Erythroblast (primary cell): ENCODE measurements around the gene C11orf21.

Experiments used
- DNase-seq, 2 experiments: peaks; one replicate each; lab custom pipeline; 2025; lab: John Stamatoyannopoulos, UW
- GATA1 ChIP-seq: IDR thresholded peaks from 2 replicates; pipeline ENCODE4 v1.6.1; 2011; ENCODE audit warnings: low read depth, mild to moderate bottlenecking, control low read depth, low read length, moderate library complexity
- POLR2A ChIP-seq: IDR thresholded peaks from 2 replicates; pipeline ENCODE4 v1.6.1; 2011; ENCODE audit warnings: mild to moderate bottlenecking, low read length

Gene C11orf21

DNA sequence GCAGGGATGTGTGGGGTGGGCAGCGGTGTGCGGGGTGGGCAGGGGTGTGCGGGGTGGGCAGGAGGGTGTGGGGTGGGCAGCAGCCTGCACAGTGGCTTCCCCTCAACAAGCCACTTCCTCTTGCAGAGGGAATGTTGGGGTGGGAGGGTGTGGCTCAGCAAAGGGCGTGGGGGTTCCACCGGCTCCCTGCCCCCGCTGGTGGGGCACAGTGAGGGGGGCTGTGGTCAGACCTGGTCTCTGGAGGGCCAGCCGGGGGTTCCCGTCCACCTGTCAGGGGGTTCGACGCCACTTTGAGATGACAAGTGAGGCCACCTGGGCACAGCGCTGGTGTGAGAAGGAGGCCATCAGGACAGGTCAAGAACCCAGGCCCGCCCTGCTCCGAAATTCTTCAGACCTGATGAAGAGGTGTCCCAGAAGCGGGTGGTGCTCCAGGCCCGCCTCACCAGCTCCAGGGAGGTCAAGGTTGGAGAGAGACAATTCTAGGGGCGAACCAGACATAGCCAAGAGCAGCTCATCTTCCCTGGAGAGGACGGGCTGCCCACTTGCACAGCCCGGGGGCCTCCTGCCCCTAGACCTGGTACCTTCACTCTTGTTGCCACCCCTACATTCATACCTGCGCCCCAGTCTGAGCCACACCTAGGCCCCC lies 1.3 kb downstream of the C11orf21 start:
- TF ChIP-seq GATA1: no peak
- TF ChIP-seq POLR2A: no peak
- peak; percentile 32 to 48 for DNase-seq

DNA sequence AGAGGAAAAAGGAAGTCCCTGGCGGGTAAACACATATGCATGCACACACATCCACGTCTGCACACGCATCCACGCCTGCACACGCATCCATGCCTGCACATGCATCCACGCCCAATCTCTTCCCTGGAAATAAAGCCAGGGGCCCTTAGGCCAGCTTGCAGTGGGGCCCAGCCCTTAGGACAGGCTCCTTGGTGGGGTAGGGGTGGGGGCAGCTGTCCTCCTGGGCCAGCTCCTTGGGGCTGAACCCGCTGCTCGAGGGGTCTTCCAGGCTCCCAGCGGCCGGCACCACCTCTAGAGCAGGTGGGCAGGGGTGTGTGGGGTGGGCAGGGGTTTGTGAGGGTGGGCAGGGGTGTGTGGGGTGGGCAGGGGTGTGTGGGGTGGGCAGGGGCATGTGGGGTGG lies 1.9 kb downstream of the C11orf21 start:
- no peak for TF ChIP-seq POLR2A
- no peak for TF ChIP-seq GATA1
- DNase-seq: no peak

DNA sequence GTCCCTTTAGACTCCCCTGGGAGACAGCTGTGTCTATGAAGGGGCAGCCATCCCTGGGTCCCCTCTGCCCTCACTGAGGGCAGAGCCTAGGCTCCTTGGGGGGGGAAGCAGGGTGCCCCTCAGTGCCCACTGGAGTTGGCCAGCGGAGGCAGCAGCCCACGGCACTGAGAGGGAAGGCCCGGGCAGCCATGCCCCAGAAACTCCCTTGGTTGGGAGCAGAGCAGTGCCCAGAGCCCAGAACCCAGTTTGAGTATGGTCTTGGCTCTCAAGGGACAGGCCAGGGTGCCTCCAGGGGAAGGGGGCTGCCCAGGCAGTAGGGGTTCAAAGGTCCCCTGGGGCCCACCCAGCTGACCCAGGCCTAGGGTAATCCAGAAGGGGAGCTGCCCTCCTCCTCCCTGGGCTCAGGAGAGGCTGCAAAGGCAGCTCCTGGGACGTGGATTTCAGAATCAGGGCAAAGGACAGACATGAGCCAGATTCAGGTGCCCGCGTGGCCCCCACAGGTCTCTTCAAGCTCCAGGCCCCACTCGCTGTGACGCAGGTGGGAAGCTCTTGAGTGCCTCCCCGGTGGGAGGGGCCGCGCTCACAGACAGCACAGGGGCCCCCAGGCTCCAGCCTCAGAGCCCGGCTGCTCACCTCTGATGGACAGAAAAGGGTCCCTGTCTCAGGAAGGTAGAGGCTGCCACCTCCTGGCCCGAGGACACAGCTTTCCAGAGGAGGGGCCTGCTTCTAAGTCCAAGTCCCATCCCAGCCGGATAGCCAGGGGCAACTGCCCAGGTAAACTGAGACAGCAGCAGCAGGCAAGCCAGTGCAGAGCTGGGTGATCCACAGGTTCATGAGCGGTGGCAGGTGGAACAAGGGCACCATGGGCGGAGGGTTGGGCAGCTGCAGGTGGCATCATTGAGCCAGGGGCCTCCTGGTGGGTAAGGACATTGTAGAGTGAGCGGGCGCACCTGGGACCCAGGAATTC lies 2.6 kb downstream of the C11orf21 start:
- TF ChIP-seq GATA1: no peak
- no peak for TF ChIP-seq POLR2A
- DNase-seq: peak in 1 of 2 experiments; percentile 38

GRCh38 chr11:2298131-2298794 lies 3.5 kb downstream of the C11orf21 start:
- DNase-seq: no peak
- TF ChIP-seq POLR2A (no peak), GATA1 (no peak)

GRCh38 chr11:2297623-2298030 lies 4.1 kb downstream of the C11orf21 start:
- TF ChIP-seq POLR2A (no peak), GATA1 (no peak)
- no peak for DNase-seq

- no peak for DNase-seq
These were observed 4.7 kb downstream of the C11orf21 start for GRCh38 chr11:2296913-2297622.

DNA sequence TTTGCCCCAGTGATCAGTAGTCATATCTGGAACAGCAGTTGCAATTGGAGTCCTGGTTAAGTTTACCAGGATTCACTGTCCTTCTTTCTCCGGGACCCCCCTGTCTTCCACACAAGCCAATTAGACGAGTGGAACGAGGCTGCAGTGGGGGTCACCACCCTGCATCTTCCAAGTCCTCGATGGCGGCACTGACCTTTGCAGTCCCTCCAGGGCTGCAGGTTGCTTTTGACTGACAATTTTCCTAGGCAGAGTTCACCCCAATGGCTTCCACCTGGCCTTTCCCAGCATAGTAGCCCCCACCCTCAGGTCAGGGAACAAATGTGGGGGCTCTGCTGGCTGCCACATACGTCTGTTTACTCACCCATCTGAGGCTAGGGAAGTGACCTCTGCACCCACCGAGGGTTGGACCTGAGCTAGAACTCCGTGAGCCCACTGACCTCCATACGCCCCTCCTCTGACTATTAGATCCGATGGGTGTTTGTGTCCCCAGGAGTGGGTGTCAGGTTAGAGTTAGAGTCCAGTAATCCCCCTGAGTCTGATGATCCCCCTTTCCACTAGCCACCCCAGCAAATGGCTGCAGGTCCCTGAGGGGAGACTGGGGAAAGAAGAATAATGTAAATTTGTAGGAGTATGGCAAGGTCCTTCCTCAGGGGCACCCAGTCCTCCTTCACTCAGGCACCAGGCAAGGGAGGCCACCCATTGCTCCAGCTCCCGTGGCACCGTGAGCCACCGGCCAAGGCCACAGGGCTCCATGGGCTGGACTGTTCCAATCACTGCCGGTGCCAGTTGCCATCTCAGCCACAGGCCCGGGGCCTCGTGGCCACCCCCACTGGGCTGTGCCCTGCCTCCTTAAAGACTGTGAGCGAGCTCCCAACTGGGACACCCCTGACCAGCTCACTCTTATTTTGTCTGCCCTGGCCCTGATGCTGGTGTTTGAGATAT lies 5.5 kb downstream of the C11orf21 start:
- TF ChIP-seq POLR2A (no peak), GATA1 (no peak)
- DNase-seq: no peak

More at GRCh38 chr11:2296913-2297622, 4.7 kb downstream of the C11orf21 start:
- TF ChIP-seq GATA1: no peak
- TF ChIP-seq POLR2A: no peak

DNA sequence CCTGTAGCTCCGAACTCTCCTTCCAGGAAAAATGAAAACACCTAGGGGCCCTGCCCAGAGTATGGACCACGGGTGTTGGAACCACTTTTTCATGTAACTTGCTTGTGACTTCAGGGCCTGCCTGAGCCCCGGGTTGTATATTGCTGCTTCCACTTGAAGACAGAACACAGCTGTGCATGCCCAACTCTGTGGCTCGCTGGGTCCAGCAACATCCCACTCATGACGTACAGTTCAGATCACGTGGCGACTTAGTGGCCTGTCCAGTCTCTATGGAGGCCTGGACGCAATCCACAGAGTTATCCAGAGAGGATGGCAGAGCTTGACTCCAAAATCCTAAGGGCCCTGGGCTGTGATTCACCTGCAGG lies 6.8 kb downstream of the C11orf21 start:
- DNase-seq: no peak
- TF ChIP-seq GATA1: no peak
- TF ChIP-seq POLR2A: peak; percentile 49

DNA sequence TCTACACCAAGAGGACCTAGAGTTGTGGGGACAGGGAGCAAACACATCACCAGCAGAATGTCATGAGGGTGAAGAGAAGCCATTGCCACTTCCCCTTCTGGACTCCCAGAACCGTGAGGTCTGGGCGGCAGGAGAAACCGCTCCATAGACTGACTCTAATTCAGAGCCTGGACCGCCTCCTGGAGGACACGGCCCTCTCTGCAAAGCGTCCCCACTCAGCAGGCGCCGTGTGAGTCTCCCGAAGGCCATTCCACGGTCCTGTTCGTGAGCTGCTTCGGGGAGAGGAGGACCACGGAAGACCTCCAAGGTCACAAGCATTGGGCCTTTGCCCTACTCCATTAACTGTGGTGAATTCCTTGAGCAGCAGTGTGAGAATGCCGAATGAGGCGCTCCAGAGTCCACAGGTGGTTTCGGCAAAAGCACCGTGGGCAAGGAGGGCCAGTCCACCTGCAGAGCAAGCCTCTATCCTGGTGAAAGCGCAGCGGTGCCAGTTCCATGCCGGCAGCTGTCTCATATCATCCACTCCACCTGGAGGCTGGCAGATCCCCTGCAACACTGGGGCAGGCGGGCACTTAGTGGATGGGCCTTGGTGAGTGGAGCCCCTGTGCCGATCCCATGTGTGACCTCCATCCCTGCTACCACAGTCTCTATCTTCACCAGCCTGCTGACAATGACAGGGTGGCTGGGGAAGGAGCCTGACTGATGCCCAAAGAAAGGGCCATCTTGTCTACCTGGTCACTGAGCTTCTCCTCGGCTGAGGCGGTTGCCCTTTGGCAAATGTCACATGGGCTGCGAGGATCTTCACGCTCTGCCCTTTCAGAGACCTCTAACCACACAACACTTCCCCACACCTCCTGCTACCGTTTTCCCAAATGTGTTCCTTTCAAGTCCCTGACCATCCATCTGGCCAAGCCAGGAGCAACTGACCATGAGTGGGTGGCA lies 7.5 kb downstream of the C11orf21 start:
- TF ChIP-seq POLR2A: peak; percentile 49
- no peak for TF ChIP-seq GATA1
- DNase-seq: no peak

- TF ChIP-seq GATA1: no peak
- no peak for TF ChIP-seq POLR2A
- DNase-seq: no peak
These were observed 8.2 kb downstream of the C11orf21 start for GRCh38 chr11:2293531-2293971.

GRCh38 chr11:2290351-2290841 lies 11.3 kb downstream of the C11orf21 start:
- no peak for DNase-seq
- TF ChIP-seq GATA1 (no peak), POLR2A (no peak)
